GM18870 (cell line): Measurements from ENCODE around the gene IL3.

Experiments
- ATAC-seq: cut with Tn5 transposase; IDR thresholded peaks from one replicate; pipeline ENCODE4 v1.9.1; 2021; ENCODE audit warnings: moderate library complexity; ENCODE audit not compliant: unreplicated experiment

Gene IL3

GRCh38 chr5:132056610-132057497 is 3.6 kb upstream of the IL3 start:
- ATAC-seq: no peak

DNA sequence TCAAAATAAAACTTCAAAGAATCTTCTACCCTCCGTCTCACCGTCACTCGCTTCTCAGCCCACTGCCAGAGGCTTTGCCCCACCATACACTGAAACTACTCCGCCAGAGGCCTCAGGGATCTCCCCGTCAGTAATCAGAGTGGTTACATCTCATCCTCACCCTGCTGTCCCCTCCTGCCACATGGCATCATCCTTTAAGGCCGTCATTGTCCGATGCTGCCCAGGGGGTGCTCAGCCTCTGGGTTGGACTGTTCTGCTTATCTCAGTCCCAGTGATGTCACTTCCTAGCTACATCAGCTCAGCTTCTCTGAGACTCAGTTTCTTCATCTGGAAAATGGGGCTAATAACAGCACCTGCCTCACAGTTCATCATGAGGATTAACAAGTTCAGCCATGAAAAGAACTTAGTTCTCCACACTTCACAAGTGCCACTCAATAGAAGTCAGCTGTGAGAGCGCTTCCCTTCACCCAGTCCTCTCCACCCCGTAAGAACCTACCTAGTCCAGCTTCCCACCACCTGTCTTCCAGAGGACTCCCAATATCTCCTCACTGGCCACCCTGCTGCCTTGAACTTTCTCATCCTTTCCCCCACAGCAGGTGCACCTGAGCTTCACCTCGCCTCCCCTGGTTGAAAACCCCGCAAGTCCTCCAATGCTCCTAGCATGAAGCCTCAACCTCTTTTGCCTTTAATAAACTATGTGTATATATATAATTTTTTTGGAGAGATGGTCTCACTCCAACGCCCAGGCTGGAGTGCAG is 2.8 kb upstream of the IL3 start:
- ATAC-seq: no peak

- ATAC-seq: no peak
Measured at GRCh38 chr5:132058646-132059042, 1.8 kb upstream of the IL3 start.

GRCh38 chr5:132059043-132059695 is 1.3 kb upstream of the IL3 start:
- no peak for ATAC-seq

DNA sequence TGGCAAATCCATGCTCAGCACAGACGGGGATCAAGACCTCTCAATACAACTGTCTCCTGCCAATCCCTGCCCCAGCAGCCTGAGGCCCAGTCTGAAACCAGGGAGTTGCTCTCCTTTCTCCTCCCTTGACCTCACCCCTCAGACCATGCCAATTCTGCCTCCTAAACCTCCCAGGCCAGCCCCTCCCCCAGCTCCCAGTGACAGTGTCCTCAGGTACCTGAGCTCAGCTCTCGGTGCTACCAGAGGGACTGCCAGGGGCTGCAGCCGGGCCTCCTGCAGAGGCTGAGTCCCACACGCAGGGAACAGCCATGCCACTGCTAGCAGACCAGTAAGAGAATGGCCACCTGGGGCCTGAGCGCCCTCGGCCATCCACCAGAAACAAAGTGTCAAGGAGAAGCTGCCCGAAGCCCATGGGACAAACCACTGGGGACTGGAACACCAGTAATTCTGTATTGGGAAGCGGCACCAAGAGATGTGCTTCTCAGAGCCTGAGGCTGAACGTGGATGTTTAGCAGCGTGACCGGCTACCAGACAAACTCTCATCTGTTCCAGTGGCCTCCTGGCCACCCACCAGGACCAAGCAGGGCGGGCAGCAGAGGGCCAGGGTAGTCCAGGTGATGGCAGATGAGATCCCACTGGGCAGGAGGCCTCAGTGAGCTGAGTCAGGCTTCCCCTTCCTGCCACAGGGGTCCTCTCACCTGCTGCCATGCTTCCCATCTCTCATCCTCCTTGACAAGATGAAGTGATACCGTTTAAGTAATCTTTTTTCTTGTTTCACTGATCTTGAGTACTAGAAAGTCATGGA is 557 bp upstream of the IL3 start:
- ATAC-seq: no peak

- peak; percentile 55 for ATAC-seq
Measured at GRCh38 chr5:132063090-132063911, 2.8 kb downstream of the IL3 start.

GRCh38 chr5:132064140-132064539 is 3.7 kb downstream of the IL3 start:
- ATAC-seq: no peak

GRCh38 chr5:132064738-132065331 is 4.4 kb downstream of the IL3 start:
- ATAC-seq: peak; percentile 54

GRCh38 chr5:132065351-132065937 is 5.0 kb downstream of the IL3 start:
- no peak for ATAC-seq

DNA sequence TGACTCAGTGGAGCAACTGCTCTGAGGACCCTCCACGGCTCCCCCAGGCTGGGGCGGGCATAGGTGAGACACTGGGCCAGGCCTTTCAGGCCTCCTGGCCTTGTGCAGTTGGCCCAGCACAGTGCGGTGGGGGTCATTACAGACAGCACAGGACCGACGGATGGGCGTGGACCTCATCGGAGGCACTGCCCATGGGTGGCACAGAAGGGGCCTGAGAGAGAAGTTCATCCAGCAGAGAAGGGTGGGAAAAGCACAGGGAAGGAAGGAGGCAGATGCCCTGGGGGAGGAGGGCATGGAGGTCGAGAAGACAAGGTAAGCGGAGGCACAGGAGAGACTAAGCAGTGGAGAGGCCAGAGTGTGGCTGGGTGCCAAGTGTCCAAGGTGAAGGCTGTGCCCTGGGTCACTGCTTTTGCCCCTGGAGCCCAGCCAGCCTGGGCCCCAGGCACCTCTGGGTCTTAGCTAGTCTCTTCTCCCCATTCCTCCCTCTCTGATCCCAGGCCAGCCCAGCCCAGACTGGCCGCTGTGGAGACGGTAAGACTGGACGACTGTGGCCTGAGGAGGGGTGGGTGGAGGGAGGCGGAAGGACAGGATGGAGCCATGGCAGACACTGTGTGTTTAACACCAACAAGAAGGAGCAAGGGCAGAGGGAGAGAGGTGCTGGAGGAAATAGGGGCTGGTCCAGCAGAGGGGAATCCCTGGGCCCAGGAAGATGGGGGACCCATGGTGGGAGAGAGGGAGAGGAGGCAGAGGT is 5.7 kb downstream of the IL3 start:
- ATAC-seq: no peak

GRCh38 chr5:132066871-132067270 is 6.4 kb downstream of the IL3 start:
- no peak for ATAC-seq

GRCh38 chr5:132067451-132067850 is 7.0 kb downstream of the IL3 start:
- ATAC-seq: no peak

DNA sequence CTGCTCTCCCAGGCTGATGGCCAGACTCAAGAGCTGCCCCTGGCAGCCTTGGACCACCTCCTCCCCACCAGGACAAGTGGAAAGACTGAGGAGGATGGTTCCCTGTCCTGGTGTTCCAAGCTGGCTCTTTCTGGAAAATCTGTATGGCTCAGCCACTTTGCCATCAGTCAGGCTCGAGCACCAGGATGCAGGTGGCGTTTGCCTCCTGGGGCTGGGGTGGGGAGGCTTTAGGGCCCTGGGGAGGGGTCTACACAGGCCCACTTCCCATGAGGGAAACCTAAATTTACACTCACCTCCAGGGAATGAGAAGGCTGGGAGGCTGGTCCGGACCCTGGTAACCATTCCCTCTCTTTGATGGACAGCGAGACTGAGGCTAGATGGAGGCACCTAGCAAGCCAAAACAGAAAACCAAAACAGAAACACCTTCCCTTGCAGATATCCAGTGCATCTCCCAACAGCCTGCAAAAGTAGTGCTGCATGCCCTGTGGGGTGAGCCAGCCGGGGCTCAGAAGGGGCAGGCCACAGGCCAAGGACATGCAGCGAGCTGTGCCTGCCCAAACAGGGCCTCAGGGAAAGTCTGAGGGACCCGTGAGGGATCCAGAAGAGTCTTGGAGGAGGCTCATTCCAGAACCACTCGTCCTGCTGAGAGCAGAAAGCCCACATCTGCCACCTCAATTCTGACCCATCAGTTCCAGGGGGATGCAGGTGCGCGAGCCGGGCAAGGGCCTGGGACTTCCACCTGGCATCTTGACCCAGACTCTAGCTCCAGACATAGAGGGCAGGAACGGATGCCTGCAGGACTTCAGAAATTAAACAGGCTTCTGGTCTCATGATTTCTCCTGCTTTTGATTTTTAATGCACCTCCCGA is 7.7 kb downstream of the IL3 start:
- ATAC-seq: no peak

DNA sequence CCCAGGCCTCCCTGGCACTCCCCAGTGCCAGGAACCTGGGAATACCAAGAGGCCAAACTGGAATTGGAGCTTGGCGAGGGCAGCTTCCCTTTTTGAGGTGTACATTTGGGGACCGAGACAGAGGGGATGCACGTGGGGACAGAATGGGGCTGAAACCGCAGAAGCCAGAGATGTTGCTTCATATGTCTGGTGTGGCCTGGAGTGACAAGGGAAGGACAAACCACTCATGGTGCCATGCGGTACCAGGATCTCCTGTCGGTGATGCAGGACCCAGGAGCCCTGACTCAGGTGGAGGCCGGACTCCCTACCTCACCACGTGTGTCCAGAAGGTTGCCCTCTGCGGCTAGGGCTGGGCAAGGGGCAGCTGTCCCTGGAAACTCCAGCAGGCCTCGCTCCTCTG is 9.1 kb downstream of the IL3 start:
- no peak for ATAC-seq

DNA sequence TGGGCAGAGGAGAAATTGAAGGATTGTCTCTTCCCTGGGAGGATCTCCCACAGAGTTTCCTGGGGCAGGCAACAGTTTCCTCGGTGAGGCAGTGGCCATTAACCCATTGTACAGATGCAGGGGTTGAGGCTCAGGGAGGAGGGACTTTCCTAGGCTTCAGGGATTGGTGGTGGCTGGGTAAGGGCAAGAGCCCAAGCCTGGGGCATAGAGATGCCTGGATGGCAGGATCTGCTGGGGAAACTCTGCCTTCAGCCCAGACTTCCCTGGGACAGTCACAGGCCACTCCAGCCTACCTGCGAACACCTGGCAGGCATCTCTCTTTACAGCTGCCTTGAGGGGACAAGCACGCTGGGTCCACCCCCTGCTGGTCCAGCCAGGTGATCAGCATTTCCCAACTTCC is 9.5 kb downstream of the IL3 start:
- ATAC-seq: no peak

DNA sequence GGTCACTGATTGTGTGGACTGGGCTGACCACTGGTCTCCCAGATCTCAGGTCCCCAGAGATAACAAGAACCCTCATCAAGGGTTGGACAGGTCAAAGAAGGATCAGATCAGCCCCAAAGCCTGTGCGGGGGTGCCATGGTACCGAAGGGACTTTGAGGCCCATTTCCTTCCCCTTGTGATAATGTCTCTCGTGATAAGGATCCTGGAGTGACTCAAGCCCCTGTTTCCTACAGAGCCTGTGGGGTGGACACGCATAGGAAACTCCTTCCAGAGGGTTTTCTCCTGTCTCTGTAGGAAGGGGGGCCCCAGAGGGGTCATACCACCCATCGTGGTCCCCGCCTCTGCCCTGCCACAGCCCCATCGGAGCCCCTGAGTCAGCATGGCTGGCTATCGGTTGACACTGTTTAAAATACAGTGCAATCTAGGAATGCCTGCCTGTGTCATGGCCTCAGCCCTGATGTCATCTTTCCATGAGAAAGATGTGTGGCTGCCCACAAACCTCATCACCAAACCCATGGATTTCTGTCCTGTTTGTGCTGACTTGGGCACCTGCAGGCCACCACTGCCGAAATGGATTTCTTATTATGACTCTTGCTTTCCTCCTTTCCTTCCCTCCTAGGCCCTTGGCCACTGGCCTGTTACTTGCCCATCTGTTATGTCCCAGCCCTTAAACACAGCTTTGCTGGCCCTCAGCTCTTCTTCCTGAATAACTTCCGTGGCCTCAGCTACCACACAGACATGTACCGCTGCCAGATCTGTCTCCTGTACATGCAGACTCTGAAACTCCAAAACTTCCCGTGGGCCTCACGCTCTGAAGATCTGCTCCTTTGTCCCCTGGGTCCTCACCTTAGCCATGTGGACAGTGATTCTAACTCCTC is 10.2 kb downstream of the IL3 start:
- no peak for ATAC-seq

- no peak for ATAC-seq
Measured at GRCh38 chr5:132071338-132071707, 10.9 kb downstream of the IL3 start.
